GM18505 (cell line): ENCODE measurements around the gene NLRC5.
"Not testable (repeated sequence)": the region's sequence is repeated elsewhere in the genome, so short reads cannot be mapped to it uniquely, and the experiment has no call there.

ENCODE experiments used
- ATAC-seq: cut with Tn5 transposase; IDR thresholded peaks from one replicate; pipeline ENCODE4 v1.9.1; 2021; ENCODE audit not compliant: unreplicated experiment
- POLR2A ChIP-seq: IDR thresholded peaks from 4 replicates; pipeline ENCODE4 v1.6.1; 2011; ENCODE audit warnings: borderline replicate concordance; ENCODE audit not compliant: insufficient read depth, insufficient read length; ENCODE audit errors: extremely low read depth

The NLRC5 gene

GRCh38 chr16:57092786-57093411 lies 103.5 kb downstream of the NLRC5 start:
- no peak for TF ChIP-seq POLR2A

DNA sequence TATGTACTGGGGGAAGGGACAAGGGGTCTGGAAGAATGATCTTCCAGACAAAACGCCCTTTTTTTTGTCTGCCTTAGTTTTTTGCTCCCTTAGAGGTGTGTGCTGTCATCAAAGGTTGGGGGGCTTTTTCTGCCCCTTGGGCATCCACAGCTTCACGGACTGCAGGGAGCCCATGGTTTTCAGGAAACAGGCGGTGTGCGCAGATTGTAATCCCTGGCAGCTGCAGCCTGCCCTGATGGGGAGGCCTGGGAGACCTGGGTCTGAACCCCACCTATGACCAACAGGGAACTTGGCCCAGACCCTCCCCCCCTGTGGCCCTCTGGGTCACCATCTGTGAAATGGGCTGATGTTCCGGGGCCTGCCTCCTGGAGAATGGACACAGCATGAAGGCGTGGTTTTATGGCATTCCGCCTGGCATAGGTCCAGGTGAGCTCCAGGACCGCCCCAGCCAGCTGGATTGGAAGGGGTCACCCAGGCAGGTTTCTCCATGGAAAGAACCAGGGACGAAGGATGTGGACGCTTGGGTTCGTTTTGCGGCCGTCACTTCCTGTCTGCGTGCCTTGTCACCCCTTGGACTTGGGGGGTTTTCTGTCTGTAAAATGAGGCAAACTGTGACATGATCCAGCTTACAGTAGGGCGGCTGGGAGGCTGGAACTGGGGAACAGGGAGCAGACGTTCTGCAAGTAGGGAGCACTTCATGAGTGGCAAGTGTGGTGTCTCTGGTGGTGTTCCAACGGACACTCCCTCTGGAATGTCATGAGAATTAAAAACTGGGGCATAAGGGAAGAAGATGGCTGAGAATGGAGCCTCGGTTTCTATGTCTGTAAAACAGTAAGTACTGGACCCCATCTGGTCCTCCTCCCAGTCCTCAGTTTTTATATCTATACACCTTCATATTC lies 104.6 kb downstream of the NLRC5 start:
- no peak for ATAC-seq
- TF ChIP-seq POLR2A = no peak

More at GRCh38 chr16:57092786-57093411, 103.5 kb downstream of the NLRC5 start:
- ATAC-seq = peak; percentile 44

DNA sequence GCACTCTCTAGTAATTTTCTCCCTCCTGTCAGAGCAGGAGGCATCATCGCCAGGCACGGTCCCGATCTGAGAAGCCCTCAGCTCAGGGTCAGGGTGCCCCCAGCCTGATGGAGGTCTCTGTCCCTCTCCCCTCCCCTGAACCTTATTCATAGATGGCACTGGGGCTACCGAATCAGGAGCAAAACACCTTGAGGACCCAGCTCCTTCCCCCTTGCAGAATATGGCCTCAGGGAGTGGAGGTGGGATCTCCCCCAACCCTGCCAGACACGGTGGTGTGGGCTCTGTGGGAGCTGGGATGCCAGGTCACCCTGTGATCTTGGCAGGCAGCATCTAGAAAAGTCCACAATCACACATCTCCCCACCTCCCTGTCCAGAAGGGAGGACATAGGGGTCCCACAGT lies 105.6 kb downstream of the NLRC5 start:
- no peak for TF ChIP-seq POLR2A
- ATAC-seq = no peak

DNA sequence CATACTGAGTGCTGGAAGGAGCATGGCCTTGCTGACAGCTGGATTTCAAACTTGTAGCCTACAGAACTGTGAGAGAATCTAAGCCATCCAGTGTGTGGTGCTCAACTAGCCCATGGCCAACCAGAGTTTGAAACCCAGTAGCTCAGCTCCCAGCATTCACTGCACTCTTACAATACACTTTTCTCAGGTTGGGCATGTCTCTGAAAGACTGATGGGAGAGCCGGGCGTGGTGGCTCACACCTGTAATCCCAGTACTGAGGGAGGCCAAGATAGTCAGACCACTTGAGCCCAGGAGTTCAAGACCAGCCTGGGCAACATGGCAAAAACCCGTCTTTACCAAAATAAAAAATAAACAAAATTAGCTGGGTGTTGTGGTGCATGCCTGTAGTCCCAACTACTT lies 106.8 kb downstream of the NLRC5 start:
- ATAC-seq = no peak
- no peak for TF ChIP-seq POLR2A

GRCh38 chr16:57096793-57097192 lies 107.4 kb downstream of the NLRC5 start:
- TF ChIP-seq POLR2A = no peak
- no peak for ATAC-seq

DNA sequence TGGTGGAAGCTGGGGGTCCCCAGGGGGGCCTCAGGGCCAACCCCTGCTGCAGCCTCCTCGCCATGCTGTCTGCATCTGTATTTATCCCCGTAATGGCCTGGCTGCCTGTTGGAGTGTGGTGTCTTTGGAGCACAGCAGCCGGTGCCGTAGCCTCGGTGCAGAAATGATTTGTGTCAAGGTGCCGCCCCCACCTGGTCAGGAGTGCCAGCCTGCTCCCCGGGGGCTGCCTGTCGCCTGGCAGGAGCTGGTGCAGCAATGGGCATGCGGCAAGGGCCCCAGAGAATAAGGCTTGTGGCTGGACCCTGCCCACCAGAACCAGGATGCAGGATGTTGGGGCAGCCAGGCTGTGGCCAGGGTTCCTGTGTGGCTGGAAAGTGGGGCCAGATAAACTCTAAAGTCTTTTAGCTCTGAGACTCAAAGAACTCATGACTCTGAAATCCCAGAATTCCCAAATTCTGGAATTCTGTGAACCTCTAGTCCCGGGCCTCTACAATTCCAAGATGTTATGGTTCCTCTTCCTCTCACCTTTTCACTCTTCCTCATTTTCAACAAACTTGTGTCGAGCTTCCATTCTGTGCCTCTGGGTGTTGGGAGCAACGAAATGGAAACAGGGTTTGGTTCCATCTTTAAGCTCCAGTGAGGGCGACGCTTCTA lies 109.0 kb downstream of the NLRC5 start:
- no peak for TF ChIP-seq POLR2A
- ATAC-seq = no peak

- not testable (repeated sequence) for ATAC-seq
Observed at GRCh38 chr16:57099965-57100364, 110.6 kb downstream of the NLRC5 start.

GRCh38 chr16:57100445-57100844 lies 111.1 kb downstream of the NLRC5 start:
- ATAC-seq = no peak
- TF ChIP-seq POLR2A = no peak

GRCh38 chr16:57102888-57103851 lies 113.8 kb downstream of the NLRC5 start:
- TF ChIP-seq POLR2A = no peak
- ATAC-seq = no peak

- no peak for ATAC-seq
- no peak for TF ChIP-seq POLR2A
Observed at GRCh38 chr16:57104706-57105105, 115.3 kb downstream of the NLRC5 start.

GRCh38 chr16:57105184-57105583 lies 115.8 kb downstream of the NLRC5 start:
- ATAC-seq = no peak

DNA sequence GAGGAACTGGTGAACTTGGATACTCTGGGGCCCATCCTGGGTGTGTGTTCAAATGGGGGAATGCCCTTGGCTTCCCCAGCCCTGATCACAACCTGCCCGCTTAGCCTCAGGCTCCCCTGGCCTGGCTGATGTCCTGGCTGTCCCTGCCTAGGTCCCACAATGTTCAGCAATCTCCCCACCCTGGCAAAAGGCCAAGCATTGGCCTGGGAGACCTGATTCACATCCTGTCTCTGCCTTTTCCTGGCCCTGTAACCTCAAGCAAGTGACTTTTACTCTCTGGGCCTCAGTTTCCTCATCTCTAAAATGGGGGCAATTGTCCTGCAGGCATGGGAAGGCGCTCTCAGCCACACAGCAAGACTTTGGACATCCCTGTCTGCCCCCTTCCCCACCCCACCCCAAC lies 117.4 kb downstream of the NLRC5 start:
- ATAC-seq = no peak
- no peak for TF ChIP-seq POLR2A

More at GRCh38 chr16:57105184-57105583, 115.8 kb downstream of the NLRC5 start:
- TF ChIP-seq POLR2A = no peak
